ENCODE measurements around the gene MYBPC1. TPM values are rescaled to one million over a fixed set of nuclear protein-coding genes. Genes with fewer than 3 reads are reported as not detected.

MYBPC1 gene
- total RNA-seq, 4 donors from 2014 or later: 2,958 to 5,874 (median 4,932) TPM

DNA sequence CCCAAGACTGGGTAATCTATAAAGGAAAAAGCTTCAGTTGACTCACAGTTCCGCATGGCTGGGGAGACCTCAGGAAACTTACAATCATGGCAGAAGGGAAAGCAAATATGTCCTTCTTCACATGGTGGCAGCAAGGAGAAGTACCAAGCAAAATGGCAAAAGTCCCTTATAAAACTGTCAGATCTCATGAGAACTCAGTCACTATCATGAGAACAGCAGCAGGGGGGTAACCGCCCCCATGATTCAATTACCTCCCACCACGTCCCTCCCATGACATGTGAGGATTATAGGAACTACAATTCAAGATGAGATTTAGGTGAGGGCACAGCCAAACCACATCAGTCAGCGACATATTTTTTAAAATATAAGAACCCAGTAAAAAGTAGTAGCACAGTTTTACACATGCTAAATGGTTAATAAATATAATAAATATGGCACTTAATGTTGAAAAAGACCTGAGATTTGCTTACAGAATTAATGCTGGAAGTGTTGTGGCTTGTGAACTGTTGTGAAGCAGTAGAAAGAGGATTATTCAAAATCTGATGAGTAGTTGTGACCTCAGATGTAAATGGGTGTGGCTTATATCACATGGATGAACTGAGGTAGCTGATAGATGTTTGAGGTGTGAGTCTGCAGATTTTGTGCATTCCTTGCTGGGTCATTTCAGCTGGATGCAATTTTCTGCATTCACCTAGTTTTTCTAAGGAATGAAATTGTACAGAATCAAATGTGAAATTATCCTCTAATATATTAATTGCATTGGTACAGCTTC is 55.8 kb downstream of the MYBPC1 start:
- in situ Hi-C loops (cut with MboI; ENCODE audit: low sequenced_read_pairs in 4 of 4) (no loop called here), intact Hi-C loops (cut with DNase I; ENCODE audit: low total_unique reads) (no loop called here)
- Histone ChIP-seq H3K4me3 (no peak overlapping the region), H3K27ac (peak overlapping the region; percentile 53 to 75 (median 69)), H3K9me3 (no peaks in the 10 kb centered on the region), H3K4me1 (peaks cover 0 to 5% of the 10 kb centered on the region in 2 donors), H3K36me3 (peaks cover 9 to 100% of the 10 kb centered on the region in 2 donors), H3K27me3 (no peaks in the 10 kb centered on the region)
- ATAC-seq: peak in 1 of 2 donors; percentile 34
- DNase-seq: no peak
- TF ChIP-seq POLR2A (IDR thresholded peaks at IDR 0.05): no peak
- TF ChIP-seq, protein P1, sequence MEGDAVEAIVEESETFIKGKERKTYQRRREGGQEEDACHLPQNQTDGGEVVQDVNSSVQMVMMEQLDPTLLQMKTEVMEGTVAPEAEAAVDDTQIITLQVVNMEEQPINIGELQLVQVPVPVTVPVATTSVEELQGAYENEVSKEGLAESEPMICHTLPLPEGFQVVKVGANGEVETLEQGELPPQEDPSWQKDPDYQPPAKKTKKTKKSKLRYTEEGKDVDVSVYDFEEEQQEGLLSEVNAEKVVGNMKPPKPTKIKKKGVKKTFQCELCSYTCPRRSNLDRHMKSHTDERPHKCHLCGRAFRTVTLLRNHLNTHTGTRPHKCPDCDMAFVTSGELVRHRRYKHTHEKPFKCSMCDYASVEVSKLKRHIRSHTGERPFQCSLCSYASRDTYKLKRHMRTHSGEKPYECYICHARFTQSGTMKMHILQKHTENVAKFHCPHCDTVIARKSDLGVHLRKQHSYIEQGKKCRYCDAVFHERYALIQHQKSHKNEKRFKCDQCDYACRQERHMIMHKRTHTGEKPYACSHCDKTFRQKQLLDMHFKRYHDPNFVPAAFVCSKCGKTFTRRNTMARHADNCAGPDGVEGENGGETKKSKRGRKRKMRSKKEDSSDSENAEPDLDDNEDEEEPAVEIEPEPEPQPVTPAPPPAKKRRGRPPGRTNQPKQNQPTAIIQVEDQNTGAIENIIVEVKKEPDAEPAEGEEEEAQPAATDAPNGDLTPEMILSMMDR (IDR thresholded peaks at IDR 0.05 in 4 of 5, conservative IDR thresholded peaks at IDR 0.05 in 1 of 5): no peak

DNA sequence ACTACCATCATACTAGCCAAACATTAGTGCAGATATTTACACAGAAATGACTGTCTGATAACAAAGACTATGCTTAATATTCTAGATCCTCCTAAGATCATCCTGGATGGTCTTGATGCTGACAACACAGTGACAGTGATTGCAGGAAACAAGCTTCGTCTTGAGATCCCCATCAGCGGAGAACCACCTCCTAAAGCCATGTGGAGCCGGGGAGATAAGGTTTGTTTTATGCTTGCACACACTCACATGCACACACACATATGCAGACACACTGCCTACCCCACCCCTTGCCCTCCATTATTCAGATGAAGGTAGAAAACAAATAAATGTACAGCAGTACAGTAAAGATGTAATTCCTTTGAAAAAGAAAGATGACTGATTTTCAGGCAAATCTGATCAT is 58.3 kb downstream of the MYBPC1 start:
- intact Hi-C loops (cut with DNase I; ENCODE audit: low total_unique reads): no loop called here

DNA sequence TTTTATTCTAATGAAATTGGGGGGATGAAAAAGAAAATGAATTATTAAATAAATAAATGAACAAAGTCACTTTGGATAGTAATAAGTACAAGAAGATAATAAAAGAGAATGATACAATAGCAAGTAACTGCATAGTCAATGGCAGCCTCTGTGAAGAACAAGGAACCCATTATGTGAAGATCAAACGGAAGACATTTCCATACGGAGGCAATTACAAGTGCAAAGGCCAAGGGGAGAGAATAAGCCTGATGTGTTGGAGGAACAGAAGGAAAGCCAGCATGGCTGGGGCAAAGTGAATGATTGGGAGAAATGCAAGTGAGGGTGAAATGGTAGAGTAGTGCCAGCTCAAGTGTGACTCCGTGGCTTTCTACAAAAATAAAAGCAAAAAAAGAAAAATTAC is 58.7 kb downstream of the MYBPC1 start:
- intact Hi-C loops (cut with DNase I; ENCODE audit: low total_unique reads): no loop called here
- DNase-seq (no peak), ATAC-seq (no peak)
- peaks cover 6 to 100% of the 10 kb centered on the region in 2 donors for H3K36me3 ChIP-seq
- H3K4me1 ChIP-seq: no peaks in the 10 kb centered on the region
- in situ Hi-C loops (cut with MboI; ENCODE audit: low sequenced_read_pairs in 4 of 4): no loop called here
- H3K9me3 ChIP-seq: no peaks in the 10 kb centered on the region
- no peaks in the 10 kb centered on the region for H3K27me3 ChIP-seq
- peak overlapping the region in 3 of 4 donors; percentile 29 to 75 (median 48) for H3K27ac ChIP-seq
- no peak overlapping the region for H3K4me3 ChIP-seq
- TF ChIP-seq POLR2A (IDR thresholded peaks at IDR 0.05): no peak
- TF ChIP-seq, protein P1 (IDR thresholded peaks at IDR 0.05 in 4 of 5, conservative IDR thresholded peaks at IDR 0.05 in 1 of 5): no peak

More for the DNA sequence above, 58.3 kb downstream of the MYBPC1 start:
- peaks cover 10 to 100% of the 10 kb centered on the region in 2 donors for H3K36me3 ChIP-seq
- in situ Hi-C loops (cut with MboI; ENCODE audit: low sequenced_read_pairs in 4 of 4): no loop called here
- no peaks in the 10 kb centered on the region for H3K27me3 ChIP-seq
- peak overlapping the region in 2 of 4 donors; percentile 14 to 75 for H3K27ac ChIP-seq
- no peaks in the 10 kb centered on the region for H3K4me1 ChIP-seq
- H3K9me3 ChIP-seq: no peaks in the 10 kb centered on the region
- no peak overlapping the region for H3K4me3 ChIP-seq
- DNase-seq: no peak
- no peak for TF ChIP-seq POLR2A (IDR thresholded peaks at IDR 0.05)
- TF ChIP-seq, protein P1 (IDR thresholded peaks at IDR 0.05 in 4 of 5, conservative IDR thresholded peaks at IDR 0.05 in 1 of 5): no peak
- ATAC-seq: no peak

DNA sequence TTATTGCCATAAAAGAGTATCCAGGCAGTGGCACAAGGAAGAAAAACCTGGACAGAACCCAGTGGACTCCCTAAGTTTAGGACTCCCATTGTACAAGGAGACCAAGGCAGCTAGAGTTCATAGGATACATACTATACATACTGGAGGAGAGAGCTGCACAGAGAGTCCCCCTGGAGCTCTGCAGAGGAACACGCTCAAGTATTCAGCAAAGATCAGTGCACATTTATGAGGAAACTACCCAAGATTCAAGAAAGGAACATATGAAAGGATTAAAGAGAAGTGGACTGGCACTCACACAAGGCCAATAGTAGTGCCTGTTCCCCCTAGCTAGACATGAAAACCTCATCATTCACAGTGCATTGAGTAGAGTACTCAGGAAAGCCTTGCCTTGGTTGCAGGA is 59.7 kb downstream of the MYBPC1 start:
- H3K36me3 ChIP-seq: peaks cover 6 to 100% of the 10 kb centered on the region in 2 donors
- in situ Hi-C loops (cut with MboI; ENCODE audit: low sequenced_read_pairs in 4 of 4): no loop called here
- H3K27ac ChIP-seq: peak overlapping the region in 3 of 4 donors; percentile 29 to 75 (median 48)
- TF ChIP-seq POLR2A (IDR thresholded peaks at IDR 0.05): no peak
- TF ChIP-seq, protein P1 (IDR thresholded peaks at IDR 0.05 in 4 of 5, conservative IDR thresholded peaks at IDR 0.05 in 1 of 5): no peak
- H3K4me1 ChIP-seq: no peaks in the 10 kb centered on the region
- intact Hi-C loops (cut with DNase I; ENCODE audit: low total_unique reads): no loop called here
- H3K27me3 ChIP-seq: no peaks in the 10 kb centered on the region
- H3K9me3 ChIP-seq: no peaks in the 10 kb centered on the region
- H3K4me3 ChIP-seq: no peak overlapping the region
- DNase-seq (no peak), ATAC-seq (no peak)
